ENCODE measurements around the gene RFX4.
"Not testable (repeated sequence)": the region's sequence is repeated elsewhere in the genome, so short reads cannot be mapped to it uniquely, and the experiment has no call there.

RFX4 gene

DNA sequence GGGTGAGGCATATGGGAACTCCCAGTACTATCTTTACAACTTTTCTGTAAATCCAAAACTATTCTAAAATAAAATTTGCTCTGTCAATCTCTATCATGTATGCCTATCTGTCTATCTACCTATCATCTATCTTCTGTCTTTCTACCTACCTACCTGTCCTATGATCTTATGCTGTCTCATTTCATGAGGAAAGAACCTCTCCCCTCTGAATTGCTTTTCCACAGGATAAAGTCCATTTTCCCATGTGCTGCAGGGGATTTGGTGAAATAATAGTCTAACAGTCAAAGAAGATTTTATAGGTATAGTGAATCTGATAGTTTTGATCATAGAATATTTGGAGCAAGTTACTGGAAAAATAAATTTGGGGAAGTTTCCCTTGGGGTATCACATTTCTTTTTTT is 104.9 kb downstream of the RFX4 start:
- Histone ChIP-seq H3K27ac (no peak overlapping the region), H3K9me3 (ENCODE audit: control insufficient read depth, low read length) (no peaks in the 10 kb centered on the region), H3K36me3 (ENCODE audit: control insufficient read depth, insufficient read depth, low read length) (no peaks in the 10 kb centered on the region), H3K9ac (no peak overlapping the region), H3K4me1 (no peaks in the 10 kb centered on the region), H3K4me3 (ENCODE audit: low read depth, low read length) (no peak overlapping the region), H3K4me2 (ENCODE audit: low read length) (no peak overlapping the region), H3K79me2 (no peaks in the 10 kb centered on the region), H2AFZ (no peak overlapping the region), H3K27me3 (ENCODE audit: control insufficient read depth, insufficient read depth, low read length) (no peaks in the 10 kb centered on the region)
- TF ChIP-seq, protein P1, sequence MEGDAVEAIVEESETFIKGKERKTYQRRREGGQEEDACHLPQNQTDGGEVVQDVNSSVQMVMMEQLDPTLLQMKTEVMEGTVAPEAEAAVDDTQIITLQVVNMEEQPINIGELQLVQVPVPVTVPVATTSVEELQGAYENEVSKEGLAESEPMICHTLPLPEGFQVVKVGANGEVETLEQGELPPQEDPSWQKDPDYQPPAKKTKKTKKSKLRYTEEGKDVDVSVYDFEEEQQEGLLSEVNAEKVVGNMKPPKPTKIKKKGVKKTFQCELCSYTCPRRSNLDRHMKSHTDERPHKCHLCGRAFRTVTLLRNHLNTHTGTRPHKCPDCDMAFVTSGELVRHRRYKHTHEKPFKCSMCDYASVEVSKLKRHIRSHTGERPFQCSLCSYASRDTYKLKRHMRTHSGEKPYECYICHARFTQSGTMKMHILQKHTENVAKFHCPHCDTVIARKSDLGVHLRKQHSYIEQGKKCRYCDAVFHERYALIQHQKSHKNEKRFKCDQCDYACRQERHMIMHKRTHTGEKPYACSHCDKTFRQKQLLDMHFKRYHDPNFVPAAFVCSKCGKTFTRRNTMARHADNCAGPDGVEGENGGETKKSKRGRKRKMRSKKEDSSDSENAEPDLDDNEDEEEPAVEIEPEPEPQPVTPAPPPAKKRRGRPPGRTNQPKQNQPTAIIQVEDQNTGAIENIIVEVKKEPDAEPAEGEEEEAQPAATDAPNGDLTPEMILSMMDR (IDR thresholded peaks at IDR 0.05): no peak

- H3K4me2 ChIP-seq (ENCODE audit: low read length): no peak overlapping the region
Measured at GRCh38 chr12:106690569-106691305, 107.9 kb downstream of the RFX4 start.

DNA sequence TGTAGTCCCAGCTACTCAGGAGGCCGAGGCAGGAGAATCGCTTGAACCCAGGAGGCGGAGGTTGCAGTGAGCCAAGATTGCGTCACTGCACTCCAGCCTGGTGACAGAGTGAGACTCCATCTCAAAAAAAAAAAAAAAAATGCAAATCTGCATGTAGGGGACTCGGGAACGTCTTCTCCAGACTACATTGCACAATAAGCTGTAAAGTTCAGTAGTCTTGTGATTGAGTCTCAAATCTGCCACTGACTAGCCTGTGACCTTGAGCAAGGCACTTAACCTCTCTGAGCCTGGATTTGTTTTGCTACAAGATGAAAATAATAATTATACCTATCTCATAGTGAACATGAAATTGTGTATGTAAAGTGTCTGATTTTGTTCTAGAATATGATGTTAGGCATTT is 109.2 kb downstream of the RFX4 start:
- not testable (repeated sequence) for H3K27me3 ChIP-seq (ENCODE audit: control insufficient read depth, insufficient read depth, low read length); H3K4me1 ChIP-seq; H2AFZ ChIP-seq; H3K27ac ChIP-seq; H3K9ac ChIP-seq; H3K9me3 ChIP-seq (ENCODE audit: control insufficient read depth, low read length); H3K79me2 ChIP-seq; H3K36me3 ChIP-seq (ENCODE audit: control insufficient read depth, insufficient read depth, low read length); H3K4me2 ChIP-seq (ENCODE audit: low read length); H3K4me3 ChIP-seq (ENCODE audit: low read depth, low read length)

More at GRCh38 chr12:106690569-106691305, 107.9 kb downstream of the RFX4 start:
- no peaks in the 10 kb centered on the region for H3K9me3 ChIP-seq (ENCODE audit: control insufficient read depth, low read length)
- no peak overlapping the region for H3K9ac ChIP-seq
- H3K27ac ChIP-seq: no peak overlapping the region
- no peaks in the 10 kb centered on the region for H3K36me3 ChIP-seq (ENCODE audit: control insufficient read depth, insufficient read depth, low read length)
- no peaks in the 10 kb centered on the region for H3K4me1 ChIP-seq
- TF ChIP-seq, protein P1 (IDR thresholded peaks at IDR 0.05): no peak
- no peaks in the 10 kb centered on the region for H3K27me3 ChIP-seq (ENCODE audit: control insufficient read depth, insufficient read depth, low read length)
- no peak overlapping the region for H3K4me3 ChIP-seq (ENCODE audit: low read depth, low read length)
- H3K79me2 ChIP-seq: no peaks in the 10 kb centered on the region
- no peak overlapping the region for H2AFZ ChIP-seq

DNA sequence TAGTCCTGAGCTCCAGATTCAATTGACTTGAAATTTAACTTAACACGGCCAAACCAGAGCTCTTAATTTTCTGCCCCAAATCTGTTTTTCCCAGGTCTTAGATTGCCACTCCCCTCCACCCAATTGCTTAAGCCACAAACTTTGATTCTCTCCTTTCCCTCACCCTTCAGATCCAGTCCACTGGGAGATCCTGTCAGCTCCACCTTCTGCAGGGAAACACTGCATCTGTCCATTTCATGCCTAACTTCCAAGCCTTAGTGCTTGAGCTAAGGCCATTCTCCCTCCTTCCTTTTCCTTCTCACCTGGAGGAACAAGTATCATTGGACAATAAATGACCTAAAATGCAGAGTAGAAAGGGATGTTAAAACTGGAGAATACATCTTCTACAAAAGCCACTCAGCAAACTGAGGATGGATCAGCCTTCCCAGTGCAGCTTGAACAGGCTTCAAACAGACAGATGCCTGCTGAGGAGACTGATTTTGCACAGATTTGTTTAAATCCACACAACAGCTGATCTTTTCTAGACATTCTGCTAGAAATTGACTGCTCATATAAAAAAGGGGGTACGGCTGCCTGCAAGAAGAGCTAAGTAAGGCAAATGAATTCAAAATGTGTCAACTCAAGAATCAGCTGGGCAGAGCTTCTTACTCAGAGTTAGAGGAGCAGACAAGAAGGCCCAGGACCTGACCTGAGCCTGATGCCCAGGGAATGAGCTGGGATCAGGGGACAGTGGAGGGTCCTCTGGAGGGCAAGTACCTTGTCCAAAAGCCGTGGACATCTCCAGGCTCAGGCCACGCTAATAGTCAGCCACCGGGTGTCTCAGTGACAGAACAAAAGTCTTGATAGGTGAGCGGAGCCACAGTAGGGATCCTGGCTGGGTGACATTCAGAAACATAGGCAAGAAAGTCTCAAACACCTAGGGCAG is 110.4 kb downstream of the RFX4 start:
- Histone ChIP-seq H3K79me2 (no peaks in the 10 kb centered on the region), H3K27ac (no peak overlapping the region), H2AFZ (no peak overlapping the region), H3K36me3 (ENCODE audit: control insufficient read depth, insufficient read depth, low read length) (no peaks in the 10 kb centered on the region), H3K27me3 (ENCODE audit: control insufficient read depth, insufficient read depth, low read length) (no peaks in the 10 kb centered on the region), H3K4me1 (no peaks in the 10 kb centered on the region), H3K9me3 (ENCODE audit: control insufficient read depth, low read length) (no peaks in the 10 kb centered on the region), H3K4me3 (ENCODE audit: low read depth, low read length) (no peak overlapping the region), H3K9ac (no peak overlapping the region), H3K4me2 (ENCODE audit: low read length) (no peak overlapping the region)
- TF ChIP-seq, protein P1 (IDR thresholded peaks at IDR 0.05): no peak

- Histone ChIP-seq H3K4me3 (ENCODE audit: low read depth, low read length) (no peak overlapping the region), H3K4me2 (ENCODE audit: low read length) (no peak overlapping the region), H3K36me3 (ENCODE audit: control insufficient read depth, insufficient read depth, low read length) (no peaks in the 10 kb centered on the region), H3K79me2 (no peaks in the 10 kb centered on the region), H3K4me1 (no peaks in the 10 kb centered on the region), H3K27ac (no peak overlapping the region), H3K9me3 (ENCODE audit: control insufficient read depth, low read length) (no peaks in the 10 kb centered on the region), H3K27me3 (ENCODE audit: control insufficient read depth, insufficient read depth, low read length) (no peaks in the 10 kb centered on the region), H3K9ac (no peak overlapping the region), H2AFZ (no peak overlapping the region)
- TF ChIP-seq, protein P1 (IDR thresholded peaks at IDR 0.05): no peak
Measured at GRCh38 chr12:106696071-106696470, 113.3 kb downstream of the RFX4 start.
